Body of pancreas (tissue), 4 donors: ENCODE results near the gene CRYBG3. TPM values are rescaled to one million over a fixed set of nuclear protein-coding genes. Genes with fewer than 3 reads are reported as not detected.

Experiments
- ATAC-seq: fragments of 150-250 bp; one replicate; pipeline ENCODE4 v1.9.1; 2016
- DNase-seq, 4 donors: peaks; one replicate each; pipeline ENCODE4 v3.0.0-alpha.2; 2019
- H3K27ac ChIP-seq, 4 donors: fragments of 200-600 bp; sonication (generic); 1 replicate in 3 of 4; 2 replicates in 1 of 4; pipeline versions ENCODE4 v1.5.1 to v1.6.1; 2016 to 2019; ENCODE audit warnings: mild to moderate bottlenecking in 1 of 4, mixed read lengths in 1 of 4, moderate library complexity in 1 of 4
- H3K27me3 ChIP-seq, 2 donors: fragments of 200-600 bp; sonication (generic); one replicate each; pipeline ENCODE4 v1.6.0; 2016; ENCODE audit warnings: mild to moderate bottlenecking in 1 of 2
- H3K36me3 ChIP-seq, 2 donors: fragments of 200-600 bp; sonication (generic); replicated peaks in 1 of 2; 2 replicates each; pipeline ENCODE4 v1.5.1; 2016; ENCODE audit warnings: low read depth in 2 of 2; ENCODE audit not compliant: insufficient read depth in 1 of 2
- H3K4me1 ChIP-seq: fragments of 200-600 bp; sonication (generic); one replicate; pipeline ENCODE4 v1.6.0; 2016
- H3K4me3 ChIP-seq, 2 donors: fragments of 200-600 bp; sonication (generic); 1 replicate in 1 of 2; 2 replicates in 1 of 2; pipeline ENCODE4 v1.5.1; 2016 to 2019
- H3K9me3 ChIP-seq, 3 donors: fragments of 200-600 bp; sonication (generic); 1 replicate in 2 of 3; 2 replicates in 1 of 3; pipeline ENCODE4 v1.5.1; 2016
- CTCF ChIP-seq, 7 experiments: fragments of 450-650 bp in 4 of 7; fragments of 200-600 bp in 3 of 7; sonication (generic) in 3 of 7; IDR thresholded peaks; one replicate each; pipeline ENCODE4 v1.5.1; 2016 to 2019; ENCODE audit warnings: antibody characterized with exemption in 7 of 7
- POLR2A ChIP-seq, 3 donors: fragments of 450-650 bp; IDR thresholded peaks; one replicate each; pipeline ENCODE4 v1.6.1; 2016; ENCODE audit warnings: antibody characterized with exemption in 3 of 3, mild to moderate bottlenecking in 2 of 3
- WGBS, 2 donors: methylation state at CpG; one replicate each; pipeline ENCODE4 v1.1.5; 2017; 5-methylcytosine and 5-hydroxymethylcytosine counted together
- intact Hi-C: fragments of 100-400 bp; cut with DNase I; formaldehyde crosslinking; loops from one replicate; pipeline ENCODE4 v1.15.1; 2023
- total RNA-seq, 2 donors: library from RNA; depleted of rRNA; stranded (reverse); fragments of >200 nt; gene quantifications; one replicate each; pipeline ENCODE4 v1.1.0, GENCODE V29; 2016

CRYBG3 gene
- total RNA-seq, 2 donors from 2014 or later, result 14.5 to 17.1 TPM

- Histone ChIP-seq H3K27me3 (no peaks in the 10 kb centered on the region), H3K4me1 (peaks cover 21% of the 10 kb centered on the region), H3K27ac (no peak overlapping the region), H3K9me3 (no peaks in the 10 kb centered on the region), H3K4me3 (peak overlapping the region in 1 of 2 donors; percentile 90), H3K36me3 (no peaks in the 10 kb centered on the region)
- TF ChIP-seq POLR2A (IDR thresholded peaks at IDR 0.05) (no peak), CTCF (IDR thresholded peaks at IDR 0.05) (no peak)
- peak in 1 of 4 donors; percentile 26 for DNase-seq
- ATAC-seq, result no peak
- 25% methylated on average over 17 of the region's 17 CpGs for WGBS, 2 donors
- intact Hi-C loops, result no loop called here
Observed at GRCh38 chr3:97823046-97824004, 1.5 kb downstream of the CRYBG3 start.

- no peak for DNase-seq
- no peak overlapping the region for H3K27ac ChIP-seq
- WGBS, 2 donors, result 86 to 93% methylated on average over 1 of the region's 1 CpG
Observed at GRCh38 chr3:97825101-97825500, 3.3 kb downstream of the CRYBG3 start.

GRCh38 chr3:97827741-97828471 is 6.1 kb downstream of the CRYBG3 start:
- H3K27ac ChIP-seq, result no peak overlapping the region
- intact Hi-C loops, result no loop called here

More at GRCh38 chr3:97825101-97825500, 3.3 kb downstream of the CRYBG3 start:
- H3K36me3 ChIP-seq, result no peaks in the 10 kb centered on the region
- ATAC-seq, result no peak
- H3K9me3 ChIP-seq, result no peaks in the 10 kb centered on the region
- no peak for TF ChIP-seq POLR2A (IDR thresholded peaks at IDR 0.05)
- TF ChIP-seq CTCF (IDR thresholded peaks at IDR 0.05), result no peak
- no peaks in the 10 kb centered on the region for H3K27me3 ChIP-seq
- H3K4me1 ChIP-seq, result peaks cover 21% of the 10 kb centered on the region
- no peak overlapping the region for H3K4me3 ChIP-seq
- intact Hi-C loops, result no loop called here

GRCh38 chr3:97829198-97829597 is 7.4 kb downstream of the CRYBG3 start:
- Histone ChIP-seq H3K27ac (no peak overlapping the region), H3K36me3 (no peaks in the 10 kb centered on the region), H3K4me1 (peaks cover 4% of the 10 kb centered on the region), H3K9me3 (no peaks in the 10 kb centered on the region), H3K4me3 (no peak overlapping the region), H3K27me3 (no peaks in the 10 kb centered on the region)
- no peak for DNase-seq
- intact Hi-C loops, result no loop called here
- no peak for ATAC-seq
- whole genome bisulfite sequencing, 2 donors, result 69 to 73% methylated on average over 2 of the region's 2 CpGs
- TF ChIP-seq POLR2A (IDR thresholded peaks at IDR 0.05), result no peak
- no peak for TF ChIP-seq CTCF (IDR thresholded peaks at IDR 0.05)

More at GRCh38 chr3:97827741-97828471, 6.1 kb downstream of the CRYBG3 start:
- 75 to 87% methylated on average over 2 of the region's 2 CpGs for WGBS, 2 donors
- no peak for TF ChIP-seq POLR2A (IDR thresholded peaks at IDR 0.05)
- Histone ChIP-seq H3K4me3 (no peak overlapping the region), H3K4me1 (peaks cover 14% of the 10 kb centered on the region), H3K9me3 (no peaks in the 10 kb centered on the region), H3K27me3 (no peaks in the 10 kb centered on the region), H3K36me3 (no peaks in the 10 kb centered on the region)
- DNase-seq, result no peak
- ATAC-seq, result no peak

GRCh38 chr3:97830638-97831037 is 8.8 kb downstream of the CRYBG3 start:
- TF ChIP-seq CTCF (IDR thresholded peaks at IDR 0.05) (no peak), POLR2A (IDR thresholded peaks at IDR 0.05) (no peak)
- no peaks in the 10 kb centered on the region for H3K9me3 ChIP-seq
- DNase-seq (no peak), ATAC-seq (no peak)
- intact Hi-C loops, result no loop called here
- WGBS, 2 donors, result 55 to 57% methylated on average over 2 of the region's 2 CpGs
- no peak overlapping the region for H3K27ac ChIP-seq
- peaks cover 4% of the 10 kb centered on the region for H3K4me1 ChIP-seq
- H3K27me3 ChIP-seq, result no peaks in the 10 kb centered on the region
- no peak overlapping the region for H3K4me3 ChIP-seq
- H3K36me3 ChIP-seq, result no peaks in the 10 kb centered on the region
